Loucy (cell line): Measurements from ENCODE around the gene PLK4.

Experiments
- EZH2phosphoT487 ChIP-seq: fragments of 200-600 bp; IDR thresholded peaks from 2 replicates; pipeline ENCODE4 v1.6.1; 2018; ENCODE audit warnings: antibody characterized with exemption, mild to moderate bottlenecking, moderate library complexity, borderline replicate concordance
- TF ChIP-seq, protein P1 (sequence below): fragments of 200-600 bp; sonication (generic); conservative IDR thresholded peaks from 2 replicates; pipeline ENCODE4 v1.5.1; 2014; ENCODE audit warnings: mild to moderate bottlenecking, antibody characterized with exemption, low read length

DNA sequence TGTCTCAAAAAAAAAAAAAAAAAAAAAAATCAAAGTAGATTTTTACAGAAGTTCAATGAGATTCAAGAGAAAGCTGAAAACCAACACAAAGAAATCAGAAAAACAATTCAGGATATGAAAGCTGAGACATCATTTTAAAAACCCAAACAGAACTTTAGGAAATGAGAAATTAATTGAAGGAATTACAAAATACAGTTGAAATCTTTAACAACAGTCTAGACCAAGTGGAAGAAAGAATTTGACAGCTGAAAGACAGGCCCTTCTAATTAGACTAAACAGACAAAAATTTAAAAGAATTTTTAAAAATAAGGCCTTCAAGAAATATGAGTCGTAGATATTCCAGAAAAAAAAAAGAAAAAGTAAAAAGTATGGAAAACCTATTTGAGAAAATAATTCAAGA, 33.9 kb upstream of the PLK4 start:
- TF ChIP-seq, protein P1, sequence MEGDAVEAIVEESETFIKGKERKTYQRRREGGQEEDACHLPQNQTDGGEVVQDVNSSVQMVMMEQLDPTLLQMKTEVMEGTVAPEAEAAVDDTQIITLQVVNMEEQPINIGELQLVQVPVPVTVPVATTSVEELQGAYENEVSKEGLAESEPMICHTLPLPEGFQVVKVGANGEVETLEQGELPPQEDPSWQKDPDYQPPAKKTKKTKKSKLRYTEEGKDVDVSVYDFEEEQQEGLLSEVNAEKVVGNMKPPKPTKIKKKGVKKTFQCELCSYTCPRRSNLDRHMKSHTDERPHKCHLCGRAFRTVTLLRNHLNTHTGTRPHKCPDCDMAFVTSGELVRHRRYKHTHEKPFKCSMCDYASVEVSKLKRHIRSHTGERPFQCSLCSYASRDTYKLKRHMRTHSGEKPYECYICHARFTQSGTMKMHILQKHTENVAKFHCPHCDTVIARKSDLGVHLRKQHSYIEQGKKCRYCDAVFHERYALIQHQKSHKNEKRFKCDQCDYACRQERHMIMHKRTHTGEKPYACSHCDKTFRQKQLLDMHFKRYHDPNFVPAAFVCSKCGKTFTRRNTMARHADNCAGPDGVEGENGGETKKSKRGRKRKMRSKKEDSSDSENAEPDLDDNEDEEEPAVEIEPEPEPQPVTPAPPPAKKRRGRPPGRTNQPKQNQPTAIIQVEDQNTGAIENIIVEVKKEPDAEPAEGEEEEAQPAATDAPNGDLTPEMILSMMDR = no peak
- TF ChIP-seq EZH2phosphoT487 = no peak
